Keratinocyte (primary cell): ENCODE data around the gene A2M. TPM values are rescaled to one million over a fixed set of nuclear protein-coding genes. Genes with fewer than 3 reads are reported as not detected.

Experiments
- DNase-seq: peaks from one replicate; pipeline ENCODE4 v3.0.0-alpha.2; 2011; ENCODE audit warnings: low read depth, missing footprints, low spot score
- FAIRE-seq: peaks from 2 replicates; lab custom pipeline; 2011; peaks lifted over from hg19 to GRCh38; lab: Jason Lieb, UNC
- H2AFZ ChIP-seq: 2 replicates; pipeline ENCODE4 v1.6.0; 2012; ENCODE audit warnings: low read length, control low read depth, inconsistent platforms; ENCODE audit not compliant: control insufficient read depth
- H3K27ac ChIP-seq: 2 replicates; pipeline ENCODE4 v1.5.1; 2011; ENCODE audit warnings: low read length; ENCODE audit not compliant: control insufficient read depth, insufficient read depth
- H3K27me3 ChIP-seq: 3 replicates; pipeline ENCODE4 v1.6.0; 2011; ENCODE audit warnings: low read length; ENCODE audit not compliant: control insufficient read depth, insufficient read depth; ENCODE audit errors: extremely low read depth
- H3K36me3 ChIP-seq, 2 experiments: 2 replicates in 1 of 2; 3 replicates in 1 of 2; pipeline ENCODE4 v1.5.1; 2011; ENCODE audit warnings: low read length in 2 of 2, mild to moderate bottlenecking in 1 of 2; ENCODE audit not compliant: control insufficient read depth in 2 of 2, insufficient read depth in 2 of 2; ENCODE audit errors: extremely low read depth in 1 of 2
- H3K4me1 ChIP-seq: 3 replicates; pipeline ENCODE4 v1.5.1; 2011; ENCODE audit warnings: low read length; ENCODE audit not compliant: control insufficient read depth, insufficient read depth; ENCODE audit errors: extremely low read depth
- H3K4me2 ChIP-seq: 3 replicates; pipeline ENCODE4 v1.6.0; 2011; ENCODE audit warnings: low read depth, low read length; ENCODE audit not compliant: control insufficient read depth, insufficient read depth; ENCODE audit errors: extremely low read depth
- H3K4me3 ChIP-seq, 3 experiments: fragments of 200-600 bp in 1 of 3; sonication (generic) in 1 of 3; 2 replicates in 2 of 3; 3 replicates in 1 of 3; pipeline ENCODE4 v1.5.1; 2011 to 2016; ENCODE audit warnings: low read length in 3 of 3, mild to moderate bottlenecking in 3 of 3, control low read depth in 2 of 3, inconsistent platforms in 1 of 3, low read depth in 1 of 3, mixed read lengths in 1 of 3, mixed run types in 1 of 3, moderate library complexity in 1 of 3; ENCODE audit not compliant: control insufficient read depth in 2 of 3, insufficient read depth in 2 of 3; ENCODE audit errors: extremely low read depth in 1 of 3
- H3K79me2 ChIP-seq: 2 replicates; pipeline ENCODE4 v1.6.0; 2012; ENCODE audit warnings: low read length; ENCODE audit not compliant: control insufficient read depth, insufficient read depth
- H3K9ac ChIP-seq: 3 replicates; pipeline ENCODE4 v1.6.0; 2011; ENCODE audit warnings: low read length; ENCODE audit not compliant: control insufficient read depth, insufficient read depth; ENCODE audit errors: extremely low read depth
- H3K9me1 ChIP-seq: 3 replicates; pipeline ENCODE4 v1.6.0; 2011; ENCODE audit warnings: low read length; ENCODE audit not compliant: control insufficient read depth, insufficient read depth; ENCODE audit errors: extremely low read depth
- H3K9me3 ChIP-seq: 2 replicates; pipeline ENCODE4 v1.5.1; 2012; ENCODE audit warnings: low read depth, low read length; ENCODE audit not compliant: control insufficient read depth
- H4K20me1 ChIP-seq: 3 replicates; pipeline ENCODE4 v1.6.0; 2011; ENCODE audit warnings: low read length; ENCODE audit not compliant: control insufficient read depth, insufficient read depth; ENCODE audit errors: extremely low read depth
- CTCF ChIP-seq, 3 experiments: IDR thresholded peaks in 1 of 3; conservative IDR thresholded peaks in 1 of 3; optimal IDR thresholded peaks in 1 of 3; 2 replicates in 2 of 3; 3 replicates in 1 of 3; pipeline versions ENCODE3 to v1.5.1; 2011; ENCODE audit warnings: low read length in 3 of 3, mild to moderate bottlenecking in 3 of 3, moderate library complexity in 2 of 3, control low read depth in 1 of 3, inconsistent platforms in 1 of 3; ENCODE audit not compliant: insufficient read depth in 2 of 3; ENCODE audit errors: extremely low read depth in 1 of 3
- EZH2 ChIP-seq: IDR thresholded peaks from one replicate; pipeline ENCODE4 v1.6.1; 2012; ENCODE audit warnings: inconsistent platforms, mild to moderate bottlenecking, low read length, moderate library complexity
- dilution Hi-C: fragments of 300-500 bp; cut with MboI; formaldehyde crosslinking; loops from one replicate; pipeline ENCODE4 v1.7.0; 2020; ENCODE audit warnings: low sequenced_read_pairs; ENCODE audit not compliant: extremely low pct_ligation_motif_present
- polyA plus RNA-seq, 5 experiments: library from polyadenylated mRNA; depleted of rRNA in 3 of 5; stranded (reverse) in 3 of 5; stranded (forward) in 1 of 5; unstranded in 1 of 5; fragments of >200 nt; gene quantifications; 1 replicate in 1 of 5; 2 replicates in 3 of 5; 3 replicates in 1 of 5; pipeline versions ENCODE4 v1.2.1 to v1.2.3, GENCODE V29; 2011 to 2012; ENCODE audit warnings: missing spikeins in 2 of 5, low read depth in 1 of 5, low replicate concordance in 1 of 5

The A2M gene
- polyA plus RNA-seq, 1 donor (not counting 4 experiments of a cell fraction or from before 2014, with no cell fraction given), result 0.49 TPM

GRCh38 chr12:9112076-9112853, 3.5 kb downstream of the A2M start:
- FAIRE-seq, result no peak

GRCh38 chr12:9111525-9111924, 4.2 kb downstream of the A2M start:
- Histone ChIP-seq H3K4me1 (no peaks in the 10 kb centered on the region), H3K27ac (no peak overlapping the region), H3K9me3 (no peaks in the 10 kb centered on the region), H3K4me3 (no peak overlapping the region), H3K79me2 (no peaks in the 10 kb centered on the region), H3K36me3 (no peaks in the 10 kb centered on the region), H3K9me1 (no peaks in the 10 kb centered on the region), H3K27me3 (no peaks in the 10 kb centered on the region), H2AFZ (no peak overlapping the region), H3K4me2 (no peak overlapping the region), H3K9ac (no peak overlapping the region), H4K20me1 (no peaks in the 10 kb centered on the region)
- FAIRE-seq (no peak), DNase-seq (no peak)
- TF ChIP-seq EZH2, result no peak
- no peak for TF ChIP-seq CTCF (optimal IDR thresholded peaks at IDR 0.05 in 1 of 3, IDR thresholded peaks at IDR 0.05 in 1 of 3, conservative IDR thresholded peaks at IDR 0.05 in 1 of 3; ENCODE audit: extremely low read depth in 1 of 3, insufficient read depth in 2 of 3, low read length in 3 of 3)
- dilution Hi-C loops, result no loop called here

More at GRCh38 chr12:9112076-9112853, 3.5 kb downstream of the A2M start:
- no peaks in the 10 kb centered on the region for H3K79me2 ChIP-seq
- no peak overlapping the region for H3K4me3 ChIP-seq
- H3K9me3 ChIP-seq, result no peaks in the 10 kb centered on the region
- H3K9me1 ChIP-seq, result no peaks in the 10 kb centered on the region
- H3K36me3 ChIP-seq, result no peaks in the 10 kb centered on the region
- H3K4me1 ChIP-seq, result no peaks in the 10 kb centered on the region
- no peaks in the 10 kb centered on the region for H4K20me1 ChIP-seq
- no peaks in the 10 kb centered on the region for H3K27me3 ChIP-seq
- H2AFZ ChIP-seq, result no peak overlapping the region
- H3K9ac ChIP-seq, result no peak overlapping the region
- TF ChIP-seq EZH2 (no peak), CTCF (optimal IDR thresholded peaks at IDR 0.05 in 1 of 3, IDR thresholded peaks at IDR 0.05 in 1 of 3, conservative IDR thresholded peaks at IDR 0.05 in 1 of 3; ENCODE audit: extremely low read depth in 1 of 3, insufficient read depth in 2 of 3, low read length in 3 of 3) (no peak)
- H3K4me2 ChIP-seq, result no peak overlapping the region
- DNase-seq, result no peak
- no peak overlapping the region for H3K27ac ChIP-seq
- dilution Hi-C loops, result no loop called here
